HG03039 (cell line): Measurements from ENCODE around the gene RYR3.

Source experiments
- ATAC-seq: cut with Tn5 transposase; IDR thresholded peaks from one replicate; pipeline ENCODE4 v1.9.1; 2021; ENCODE audit warnings: mild to moderate bottlenecking, moderate library complexity; ENCODE audit not compliant: unreplicated experiment

The RYR3 gene

GRCh38 chr15:33317896-33318295, 7.1 kb downstream of the RYR3 start:
- no peak for ATAC-seq

- ATAC-seq: no peak
Observed at GRCh38 chr15:33320017-33320416, 9.2 kb downstream of the RYR3 start.

- no peak for ATAC-seq
Observed at GRCh38 chr15:33322091-33322490, 11.3 kb downstream of the RYR3 start.

- no peak for ATAC-seq
Observed at GRCh38 chr15:33324609-33325008, 13.8 kb downstream of the RYR3 start.

- no peak for ATAC-seq
Observed at GRCh38 chr15:33326908-33327307, 16.1 kb downstream of the RYR3 start.

- no peak for ATAC-seq
Observed at GRCh38 chr15:33328106-33328505, 17.3 kb downstream of the RYR3 start.

- ATAC-seq: no peak
Observed at GRCh38 chr15:33329457-33329856, 18.7 kb downstream of the RYR3 start.

- ATAC-seq: no peak
Observed at GRCh38 chr15:33330931-33331330, 20.2 kb downstream of the RYR3 start.

GRCh38 chr15:33341953-33342352, 31.2 kb downstream of the RYR3 start:
- no peak for ATAC-seq

GRCh38 chr15:33343275-33343674, 32.5 kb downstream of the RYR3 start:
- no peak for ATAC-seq

GRCh38 chr15:33344111-33344510, 33.3 kb downstream of the RYR3 start:
- ATAC-seq: no peak

GRCh38 chr15:33344530-33344929, 33.8 kb downstream of the RYR3 start:
- ATAC-seq: no peak

- no peak for ATAC-seq
Observed at GRCh38 chr15:33354411-33354810, 43.6 kb downstream of the RYR3 start.

- no peak for ATAC-seq
Observed at GRCh38 chr15:33357845-33358244, 47.1 kb downstream of the RYR3 start.

GRCh38 chr15:33358306-33358705, 47.5 kb downstream of the RYR3 start:
- no peak for ATAC-seq

- ATAC-seq: no peak
Observed at GRCh38 chr15:33360886-33361285, 50.1 kb downstream of the RYR3 start.

- no peak for ATAC-seq
Observed at GRCh38 chr15:33369941-33370622, 59.3 kb downstream of the RYR3 start.

GRCh38 chr15:33370623-33371020, 59.9 kb downstream of the RYR3 start:
- ATAC-seq: no peak

- no peak for ATAC-seq
Observed at GRCh38 chr15:33371159-33371558, 60.4 kb downstream of the RYR3 start.

GRCh38 chr15:33374226-33374914, 63.6 kb downstream of the RYR3 start:
- no peak for ATAC-seq

GRCh38 chr15:33375236-33375635, 64.5 kb downstream of the RYR3 start:
- ATAC-seq: no peak

- no peak for ATAC-seq
Observed at GRCh38 chr15:33377204-33377603, 66.4 kb downstream of the RYR3 start.
